Activated CD4-positive, CD25-positive, alpha-beta regulatory T cell treated with anti-CD3 and anti-CD28 coated beads, Interleukin-2, amount 50 U/mL, for 24 hours (primary cell): ENCODE measurements around the gene RRM2.
"Not testable (repeated sequence)": the region's sequence is repeated elsewhere in the genome, so short reads cannot be mapped to it uniquely, and the experiment has no call there.

Experiments used
- ATAC-seq, 2 donors: fragments of 150-1000 bp; cut with Tn5 transposase; one replicate each; pipeline ENCODE4 v1.10.0; 2021; ENCODE audit warnings: mild to moderate bottlenecking in 1 of 2, moderate library complexity in 1 of 2

Gene RRM2

DNA sequence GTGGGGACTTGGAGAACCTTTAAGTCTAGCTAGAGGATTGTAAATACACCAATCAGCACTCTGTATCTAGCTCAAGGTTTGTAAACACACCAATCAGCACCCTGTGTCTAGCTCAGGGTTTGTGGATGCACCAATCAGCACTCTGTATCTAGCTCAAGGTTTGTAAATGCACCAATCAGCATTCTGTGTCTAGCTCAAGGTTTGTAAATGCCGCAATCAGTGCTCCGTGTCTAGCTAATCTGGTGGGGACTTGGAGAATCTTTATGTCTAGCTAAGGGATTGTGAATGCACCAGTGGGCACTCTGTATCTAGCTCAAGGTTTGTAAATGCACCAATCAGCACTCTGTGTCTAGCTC, 30.7 kb upstream of the RRM2 start:
- ATAC-seq: not testable (repeated sequence)

DNA sequence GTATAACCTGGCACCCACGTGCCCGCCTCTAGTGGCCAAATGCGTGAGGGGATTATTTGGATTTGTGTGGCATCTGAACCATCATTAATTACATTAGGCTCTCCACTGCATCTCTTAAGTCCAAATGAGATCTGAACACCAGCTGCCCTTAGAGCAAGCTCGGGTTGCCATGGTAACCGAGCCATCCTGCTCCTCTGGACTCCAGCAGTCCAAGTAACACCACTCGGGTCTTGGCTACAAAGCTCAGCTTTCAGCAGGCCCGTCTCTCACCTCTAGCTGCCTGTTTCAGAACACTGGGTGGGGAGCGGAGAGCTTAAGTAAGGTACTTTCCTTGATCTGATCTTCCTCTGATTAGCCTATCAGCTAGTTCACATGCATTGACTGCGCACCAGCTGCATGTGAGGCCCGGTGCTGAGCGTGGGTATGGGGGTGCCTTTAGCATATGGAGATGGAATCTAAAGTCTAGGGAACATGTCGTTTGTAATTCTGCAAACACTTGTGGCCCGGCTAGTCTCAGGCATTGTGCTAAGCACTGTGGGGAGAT, 28.2 kb upstream of the RRM2 start:
- no peak for ATAC-seq

DNA sequence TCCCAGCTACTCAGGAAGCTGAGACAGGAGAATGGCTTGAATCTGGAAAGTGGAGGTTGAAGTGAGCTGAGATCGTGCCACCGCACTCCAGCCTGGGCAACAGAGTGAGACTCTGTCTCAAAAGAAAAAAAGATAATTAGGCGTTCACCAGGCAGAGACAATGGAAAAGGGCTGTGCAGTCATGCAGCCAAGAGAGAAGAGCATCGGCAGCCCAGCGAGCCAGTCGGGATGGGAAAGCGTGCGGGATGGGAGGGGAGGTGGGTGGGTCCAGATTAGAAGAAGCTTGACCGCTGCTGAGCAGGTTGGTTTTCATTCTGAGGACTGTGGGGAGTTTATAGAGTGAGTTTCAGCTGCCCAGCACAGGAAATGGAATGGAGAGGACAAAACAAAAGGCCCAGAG, 27.4 kb upstream of the RRM2 start:
- ATAC-seq: no peak

DNA sequence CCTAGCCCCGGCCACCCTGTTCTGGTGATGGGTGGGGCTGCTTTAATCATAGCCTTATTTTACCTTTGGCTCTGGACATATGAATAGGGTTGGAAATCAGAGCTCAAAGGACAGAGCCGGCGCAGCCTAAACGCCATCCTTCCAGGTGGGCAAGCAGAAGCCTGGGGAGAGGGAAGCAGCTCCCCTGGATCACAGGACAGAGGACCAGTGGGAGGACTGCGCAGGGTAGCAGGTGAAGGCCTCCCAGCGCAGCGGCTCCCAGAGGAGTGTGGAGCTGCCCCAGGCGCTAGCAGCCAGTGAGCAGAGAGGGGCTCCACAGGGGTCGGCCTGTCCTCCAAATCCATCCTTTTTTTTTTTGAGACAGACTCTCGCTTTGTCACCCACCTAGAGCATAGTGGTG, 25.9 kb upstream of the RRM2 start:
- no peak for ATAC-seq

DNA sequence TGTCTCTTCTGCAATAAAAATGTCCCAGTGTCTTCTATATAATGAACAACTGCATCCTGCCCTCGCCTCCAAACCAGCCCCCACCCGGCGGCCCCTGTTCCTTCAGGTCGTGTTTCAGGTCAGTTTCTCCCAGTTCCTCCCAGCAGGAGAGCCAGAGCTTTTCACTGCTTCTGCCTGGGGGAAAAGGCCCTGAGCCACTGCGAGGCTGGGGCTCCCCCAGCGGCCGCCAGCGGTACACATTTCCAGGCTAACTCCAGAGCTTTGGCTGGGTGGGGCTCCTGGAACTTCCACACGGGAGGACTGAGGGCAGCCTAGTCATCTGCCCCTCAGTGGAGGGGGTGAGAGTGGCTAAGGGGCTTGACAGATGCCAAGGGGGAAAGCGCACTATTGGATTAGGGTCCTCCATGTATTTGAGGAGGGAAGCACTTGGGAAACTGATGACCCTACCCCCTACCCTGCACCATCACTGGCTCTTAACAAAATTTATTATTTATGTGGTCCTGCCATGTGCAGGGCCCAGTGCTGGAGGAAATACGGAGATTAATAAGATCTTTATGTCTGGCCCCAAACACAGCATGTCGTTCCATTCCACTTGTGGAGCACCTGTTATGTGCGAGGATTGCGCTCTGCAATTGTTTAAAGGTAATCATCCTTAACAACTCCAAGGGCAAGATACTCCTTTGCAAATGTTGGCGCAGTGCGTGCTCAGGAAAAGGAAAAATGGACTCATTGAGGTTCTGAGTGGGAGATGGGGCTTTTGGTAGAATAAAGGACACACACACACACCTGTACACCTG, 25.0 kb upstream of the RRM2 start:
- peak; percentile 48 to 49 for ATAC-seq

DNA sequence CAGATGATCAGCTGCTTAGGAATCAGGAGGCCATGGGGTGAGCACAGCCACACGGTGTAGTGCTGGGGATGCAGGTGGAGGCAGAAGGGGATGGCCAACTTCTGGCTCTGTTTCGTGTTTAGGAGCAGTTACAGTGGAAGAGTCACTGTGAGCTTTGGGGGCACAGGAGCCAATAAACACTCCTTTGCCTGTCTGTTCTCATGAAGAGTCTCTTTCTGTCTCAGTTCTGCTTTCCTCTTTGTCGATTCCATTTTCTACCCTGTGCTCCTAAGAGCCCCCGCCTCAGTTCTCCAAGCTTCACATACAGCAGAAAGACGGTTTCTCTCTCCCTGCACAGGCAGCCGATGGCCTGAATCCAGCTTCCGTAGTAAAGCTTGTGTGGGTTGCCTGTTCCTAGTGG, 21.0 kb upstream of the RRM2 start:
- no peak for ATAC-seq

DNA sequence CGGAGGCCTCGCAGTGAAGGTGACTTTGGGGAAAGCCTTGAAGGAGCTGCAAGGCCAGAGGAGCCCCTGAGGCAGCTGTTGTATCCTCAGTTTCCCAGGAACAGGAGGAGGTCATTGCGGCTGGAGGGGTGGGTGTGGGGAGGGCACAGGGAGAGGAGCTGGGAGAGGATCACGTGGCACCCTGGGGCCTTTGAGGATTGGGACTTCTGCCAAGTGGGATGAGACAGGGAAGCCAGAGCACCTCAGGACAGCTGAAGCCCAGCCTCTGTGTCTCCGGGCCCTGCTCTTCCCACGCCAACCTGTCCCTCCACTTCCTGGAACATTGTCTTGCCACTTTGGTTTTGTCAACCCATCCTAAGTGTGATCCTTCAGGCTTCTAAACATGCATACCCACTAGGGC, 19.4 kb upstream of the RRM2 start:
- no peak for ATAC-seq

DNA sequence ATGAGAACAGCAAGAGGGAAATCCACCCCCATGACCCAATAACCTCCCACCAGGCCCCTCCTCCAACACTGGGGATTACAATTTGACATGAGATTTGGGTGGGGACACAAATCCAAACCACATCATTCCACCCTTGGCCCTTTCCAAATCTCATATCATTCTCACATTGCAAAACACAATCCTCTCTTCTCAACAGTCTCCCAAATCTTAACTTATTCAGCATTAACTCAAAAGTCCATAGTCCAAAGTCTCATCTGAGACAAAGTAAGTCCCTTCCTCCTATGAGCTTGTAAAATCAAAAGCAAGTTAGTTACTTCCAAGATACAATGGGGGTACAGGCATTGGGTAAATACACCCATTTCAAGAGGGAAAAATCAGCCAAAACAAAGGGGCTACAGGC, 17.6 kb upstream of the RRM2 start:
- ATAC-seq: not testable (repeated sequence)

DNA sequence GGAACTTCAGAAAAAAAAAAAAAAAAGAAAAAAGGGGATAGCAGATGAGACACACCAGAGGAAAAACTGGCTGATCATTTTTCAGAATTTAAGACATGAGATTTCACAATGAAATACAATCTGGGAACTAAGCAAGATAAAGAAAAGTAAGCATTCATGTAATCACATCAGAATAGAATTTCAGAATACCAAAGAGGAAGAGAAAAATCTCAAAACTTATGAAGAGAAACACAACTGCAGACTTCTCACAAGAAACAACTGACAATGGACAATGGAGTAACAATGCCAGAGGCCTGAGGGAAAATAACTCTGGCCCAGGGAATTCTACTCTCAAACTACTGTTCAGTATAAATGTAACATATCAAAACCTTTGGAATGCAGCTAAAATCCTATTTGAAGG, 13.2 kb upstream of the RRM2 start:
- ATAC-seq: no peak

DNA sequence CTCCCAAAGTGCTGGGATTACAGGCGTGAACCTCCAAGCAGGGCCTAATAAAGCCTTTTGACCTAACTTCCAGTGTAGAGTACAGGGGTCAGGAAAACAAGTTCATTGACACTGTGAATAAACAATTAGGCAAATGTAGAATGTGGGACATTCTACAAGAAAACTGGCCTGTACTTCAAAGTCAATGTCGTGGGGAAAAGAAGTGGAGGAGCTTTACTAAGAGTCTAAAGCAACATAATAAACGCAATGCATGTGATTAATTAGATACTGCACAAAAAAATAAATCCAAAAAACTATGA, 3.6 kb upstream of the RRM2 start:
- ATAC-seq: no peak

DNA sequence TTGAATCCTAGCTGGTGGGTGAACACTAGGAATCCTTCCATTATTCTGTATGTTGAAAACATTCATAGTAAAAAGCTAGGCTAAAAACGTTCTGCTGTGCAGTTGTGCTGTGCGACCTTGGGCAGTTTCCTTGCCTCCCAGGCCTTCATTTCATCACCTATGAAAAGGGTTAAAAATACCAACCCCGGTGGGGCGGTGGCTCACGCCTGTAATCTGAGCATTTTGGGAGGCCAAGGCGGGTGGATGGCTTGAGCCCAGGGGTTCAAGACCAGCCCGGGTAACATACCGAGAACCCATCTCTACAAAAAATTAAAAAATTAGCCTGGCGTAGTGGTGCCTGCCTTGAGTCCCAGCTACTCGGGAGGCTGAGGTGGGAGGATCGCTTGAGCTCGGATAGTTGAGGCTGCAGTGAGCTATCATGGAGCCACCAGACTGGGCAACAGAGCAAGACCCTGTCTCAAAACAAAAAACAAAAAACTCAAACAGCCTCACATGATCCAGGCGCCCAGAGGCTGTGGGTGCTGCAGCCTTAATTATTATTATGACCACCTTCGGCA, 2.9 kb upstream of the RRM2 start:
- ATAC-seq: no peak

DNA sequence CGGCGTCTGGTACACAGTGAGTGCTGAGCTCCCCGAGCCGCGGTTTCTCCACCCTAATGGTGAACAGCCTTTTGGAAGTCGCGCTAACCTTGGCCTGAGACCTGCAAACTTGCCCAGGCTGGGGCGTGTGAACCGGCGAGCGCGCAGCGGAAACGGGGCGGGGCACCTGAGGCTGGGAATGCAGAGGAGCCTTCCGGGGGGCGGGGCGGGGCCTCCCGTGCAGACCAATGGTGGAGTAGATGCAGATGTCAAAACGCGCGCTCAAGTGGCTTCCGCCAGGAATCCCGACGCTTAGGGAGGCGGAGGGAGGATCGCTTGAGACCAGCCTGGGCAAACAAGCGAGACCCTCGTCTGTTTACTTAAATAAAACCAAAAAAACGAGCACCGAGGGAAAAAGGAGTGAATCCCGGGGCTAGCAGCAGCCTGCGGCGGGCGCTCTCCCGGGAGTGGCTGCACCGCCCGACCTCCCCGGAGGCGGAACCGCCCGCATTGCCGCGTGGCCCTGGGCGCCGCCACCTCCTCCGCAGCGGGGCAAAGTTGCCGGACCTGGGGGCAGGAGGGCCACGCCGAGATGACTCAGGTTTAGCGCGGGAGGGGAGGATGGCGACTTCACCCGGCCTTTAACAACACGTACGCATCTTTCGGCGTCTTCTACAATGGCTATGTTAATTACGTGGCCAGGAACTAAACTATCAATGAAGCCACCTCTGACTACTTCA, 2.2 kb upstream of the RRM2 start:
- ATAC-seq: peak; percentile 71 to 74

DNA sequence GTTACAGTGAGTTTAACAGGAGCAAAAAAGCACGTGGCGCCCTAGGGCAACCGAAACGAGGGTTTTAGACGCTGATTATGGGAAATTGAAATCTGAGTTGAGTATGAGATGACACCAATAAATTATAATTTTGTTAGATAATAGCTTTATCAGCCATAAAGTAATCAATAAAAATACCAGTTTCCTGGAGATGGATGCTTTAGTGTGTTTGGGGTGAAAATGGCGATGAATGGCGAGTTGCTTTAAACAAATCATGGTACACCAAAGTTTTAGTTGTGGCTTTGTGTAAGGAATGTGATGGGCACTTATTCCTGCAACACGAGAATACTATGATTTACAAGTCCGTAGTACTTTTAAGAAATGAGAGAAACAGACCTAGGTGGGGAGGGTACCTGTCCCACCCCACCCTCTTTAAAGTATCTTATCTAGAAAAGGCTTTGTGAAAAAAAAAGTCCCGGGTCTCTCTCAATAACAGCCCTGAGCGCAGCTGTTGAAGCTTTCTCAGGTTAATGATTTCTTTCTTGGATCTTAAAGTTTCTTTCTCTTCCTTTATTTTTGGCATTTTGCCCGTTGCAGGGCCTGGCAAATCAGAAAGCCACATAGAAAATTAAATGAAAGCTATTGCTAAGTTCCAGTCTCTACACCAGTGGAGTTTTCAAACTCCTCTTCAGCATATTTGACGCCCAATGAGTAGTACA, 1.5 kb upstream of the RRM2 start:
- no peak for ATAC-seq

DNA sequence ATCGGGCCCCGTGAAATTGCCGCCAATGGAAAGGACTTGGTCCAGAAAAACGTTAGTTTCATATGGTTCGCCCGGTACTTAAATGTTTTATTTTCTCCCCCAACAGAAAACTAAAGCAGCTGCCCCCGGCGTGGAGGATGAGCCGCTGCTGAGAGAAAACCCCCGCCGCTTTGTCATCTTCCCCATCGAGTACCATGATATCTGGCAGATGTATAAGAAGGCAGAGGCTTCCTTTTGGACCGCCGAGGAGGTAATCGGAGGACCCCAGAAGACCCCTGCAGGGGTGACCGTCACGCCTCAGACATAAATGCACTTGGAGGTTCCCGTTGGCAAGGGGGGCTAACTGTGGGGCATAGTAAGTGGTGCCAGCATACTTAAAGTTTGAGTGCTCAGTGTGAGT, 742 bp downstream of the RRM2 start:
- no peak for ATAC-seq

DNA sequence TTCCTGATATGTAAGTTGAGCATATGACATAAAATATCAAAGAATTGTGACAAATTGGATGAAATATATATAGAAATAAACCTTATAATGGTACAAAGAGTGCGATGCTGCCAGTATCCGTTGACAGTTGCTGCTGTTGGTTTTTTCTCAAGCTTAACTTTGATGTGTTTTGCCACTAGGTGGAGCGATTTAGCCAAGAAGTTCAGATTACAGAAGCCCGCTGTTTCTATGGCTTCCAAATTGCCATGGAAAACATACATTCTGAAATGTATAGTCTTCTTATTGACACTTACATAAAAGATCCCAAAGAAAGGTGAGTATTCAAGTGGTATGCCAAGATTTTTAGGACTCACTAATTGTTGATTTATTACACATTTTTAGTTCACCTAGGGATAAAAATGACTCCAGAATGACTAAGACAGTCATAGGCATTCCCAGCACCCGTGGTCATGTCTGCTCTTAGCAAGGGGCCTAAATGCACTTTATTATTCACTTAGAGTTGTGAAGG, 2.1 kb downstream of the RRM2 start:
- no peak for ATAC-seq

DNA sequence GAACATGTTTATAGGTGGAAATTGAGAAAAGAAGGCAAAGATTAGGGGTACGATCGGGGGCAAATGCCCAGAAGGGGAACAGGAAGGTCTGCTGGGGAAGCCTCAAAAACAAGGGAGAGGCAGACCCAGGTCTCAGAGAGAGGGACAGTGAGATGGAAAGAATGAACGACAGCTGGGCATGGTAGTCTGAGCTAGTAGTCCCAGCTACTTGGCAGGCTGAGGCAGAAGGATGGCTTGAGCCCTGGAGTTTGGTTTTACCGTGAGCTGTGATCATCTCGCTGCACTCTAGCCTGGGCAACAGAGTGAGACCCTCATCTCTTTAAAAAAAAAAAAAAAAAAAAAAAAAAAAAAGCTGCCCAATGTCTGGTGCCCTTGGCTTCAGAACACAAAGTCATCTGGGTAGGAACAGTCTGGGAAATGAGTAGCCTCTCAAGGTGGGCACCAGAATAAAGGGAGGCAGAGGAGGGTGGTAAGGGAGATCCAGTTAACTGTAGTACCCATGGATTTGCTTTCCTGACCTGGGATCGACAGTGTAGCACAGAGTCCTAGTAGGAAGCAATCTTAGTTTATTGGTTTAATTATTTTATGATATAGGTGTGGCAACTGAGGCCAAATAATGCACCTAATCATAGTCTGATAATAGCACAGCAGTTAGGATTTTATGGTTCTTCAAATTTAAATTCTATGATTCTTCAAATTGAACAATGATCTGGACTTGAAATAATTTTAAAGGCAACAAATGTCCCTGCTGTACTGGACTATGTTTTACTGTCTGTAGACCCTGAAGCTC, 3.5 kb downstream of the RRM2 start:
- no peak for ATAC-seq

DNA sequence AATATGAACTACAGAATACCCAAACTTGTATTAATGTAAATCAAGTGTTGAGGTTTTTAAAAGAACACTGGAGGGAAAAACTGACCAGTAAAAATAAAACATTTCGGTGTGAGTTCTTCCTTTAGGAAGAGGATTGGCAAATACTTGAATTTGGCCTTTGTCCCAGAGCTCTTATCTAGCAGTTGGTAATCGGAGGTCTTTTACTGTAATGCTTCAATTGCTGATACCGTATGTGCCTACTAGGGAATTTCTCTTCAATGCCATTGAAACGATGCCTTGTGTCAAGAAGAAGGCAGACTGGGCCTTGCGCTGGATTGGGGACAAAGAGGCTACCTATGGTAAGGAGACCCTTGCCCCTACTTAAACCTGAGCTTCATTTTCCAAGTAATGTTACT, 4.1 kb downstream of the RRM2 start:
- no peak for ATAC-seq

DNA sequence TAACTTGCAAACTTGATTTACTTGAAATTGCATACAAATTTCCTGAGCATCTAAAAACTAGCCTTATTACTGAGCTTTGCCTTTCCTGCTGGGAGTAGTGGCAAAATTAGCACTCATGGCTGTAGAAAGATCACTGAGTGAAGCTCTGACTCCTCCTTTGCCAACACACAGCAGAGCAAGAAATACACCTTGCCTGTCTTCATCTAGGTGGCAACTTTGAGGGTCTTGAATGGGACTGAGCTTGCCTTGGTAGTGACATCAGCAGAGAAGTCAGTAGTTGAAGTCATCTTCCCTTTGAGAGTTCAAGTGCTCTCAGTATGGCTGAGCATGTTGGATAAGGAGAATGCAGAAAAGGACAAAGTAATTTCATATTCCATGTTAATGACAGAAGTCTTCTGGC, 5.9 kb downstream of the RRM2 start:
- ATAC-seq: no peak

DNA sequence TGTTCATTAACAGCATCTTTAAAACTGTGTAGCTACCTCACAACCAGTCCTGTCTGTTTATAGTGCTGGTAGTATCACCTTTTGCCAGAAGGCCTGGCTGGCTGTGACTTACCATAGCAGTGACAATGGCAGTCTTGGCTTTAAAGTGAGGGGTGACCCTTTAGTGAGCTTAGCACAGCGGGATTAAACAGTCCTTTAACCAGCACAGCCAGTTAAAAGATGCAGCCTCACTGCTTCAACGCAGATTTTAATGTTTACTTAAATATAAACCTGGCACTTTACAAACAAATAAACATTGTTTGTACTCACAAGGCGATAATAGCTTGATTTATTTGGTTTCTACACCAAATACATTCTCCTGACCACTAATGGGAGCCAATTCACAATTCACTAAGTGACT, 7.0 kb downstream of the RRM2 start:
- no peak for ATAC-seq

DNA sequence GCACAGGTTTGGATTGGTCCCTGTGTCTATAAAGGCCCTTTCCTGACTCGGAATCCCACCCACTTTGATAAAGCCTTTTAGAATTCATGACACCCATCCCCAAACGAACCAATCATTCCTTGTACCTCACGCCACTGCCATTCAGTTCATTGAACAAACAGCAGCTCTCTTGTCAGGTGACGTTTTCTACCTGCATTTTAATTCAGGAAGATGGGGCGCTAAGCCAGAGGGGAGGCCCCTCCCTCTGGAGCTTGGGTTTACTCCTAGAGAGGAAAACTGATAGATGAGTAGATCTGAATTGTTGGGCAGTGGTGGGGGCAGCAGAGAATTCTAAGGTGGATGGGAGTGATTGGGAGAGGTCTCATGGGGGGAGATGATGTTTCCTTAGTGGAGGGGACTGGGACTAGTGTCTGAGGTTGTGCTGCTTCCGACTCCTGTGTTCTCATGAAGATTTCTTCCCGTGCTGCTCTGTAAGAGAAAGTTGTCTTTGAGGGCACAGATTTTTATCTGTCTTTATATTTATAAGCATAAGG, 9.6 kb downstream of the RRM2 start:
- ATAC-seq: no peak

DNA sequence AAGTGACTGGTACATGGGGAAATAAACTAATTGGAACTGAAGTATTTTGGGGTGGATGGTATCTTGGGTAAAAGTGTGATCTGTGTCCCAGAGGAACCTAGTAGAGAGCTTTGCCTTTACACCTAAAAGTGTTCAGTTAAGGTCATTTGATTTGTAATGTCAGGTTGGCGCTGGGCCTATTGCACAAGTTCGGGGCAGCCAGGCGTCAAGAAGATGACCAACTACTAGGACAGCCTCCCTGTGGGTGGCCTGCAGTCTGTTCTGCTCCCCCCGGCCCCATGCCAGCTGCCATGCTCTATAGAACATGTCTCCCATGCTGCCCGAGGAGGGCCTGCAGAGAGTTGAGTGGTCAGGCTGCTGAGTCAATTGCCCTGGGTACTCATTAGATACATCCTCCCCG, 10.1 kb downstream of the RRM2 start:
- ATAC-seq: no peak

DNA sequence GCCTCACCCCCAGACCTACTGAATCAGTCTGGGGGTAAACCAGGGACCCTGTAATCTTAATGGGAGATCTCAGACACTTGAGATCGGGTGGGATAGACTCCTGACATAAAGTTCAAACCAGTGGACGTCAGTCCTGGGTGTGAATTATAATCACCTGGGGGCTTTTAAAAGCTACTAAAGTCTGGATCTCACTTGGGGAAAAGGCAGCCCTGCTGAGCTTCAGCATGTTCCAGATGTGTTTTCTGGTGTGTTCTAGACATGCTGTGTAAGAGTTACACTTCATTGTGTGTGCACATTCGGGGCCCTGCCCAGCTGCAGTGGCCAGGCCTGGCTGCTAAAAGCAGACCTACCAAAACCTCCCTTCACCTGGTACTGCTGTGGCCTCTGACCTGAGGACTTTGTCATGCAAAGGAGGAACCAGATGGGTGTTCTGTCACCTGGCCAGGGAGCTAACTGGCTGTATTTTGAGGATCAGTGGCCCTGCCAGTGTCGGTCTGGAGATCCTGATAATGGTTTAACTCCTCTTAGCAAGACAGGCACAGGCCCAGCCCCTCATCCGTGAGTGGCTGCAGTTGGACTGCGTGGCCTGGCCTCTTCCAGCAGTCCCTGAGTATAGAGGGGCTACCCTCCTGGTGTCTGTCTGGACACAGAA, 10.6 kb downstream of the RRM2 start:
- no peak for ATAC-seq
